HFFc6 (cell line): ENCODE measurements around the gene TENM4. TPM values are rescaled to one million over a fixed set of nuclear protein-coding genes. Genes with fewer than 3 reads are reported as not detected.

Experiments
- DNase-seq: peaks from one replicate; pipeline ENCODE4 v3.0.0-alpha.2; 2018
- H3K27ac Mint-ChIP-seq: 2 replicates; pipeline ENCODE4 v1.8.0; 2020; ENCODE audit warnings: mild to moderate bottlenecking, mixed read lengths
- H3K27me3 Mint-ChIP-seq: 2 replicates; pipeline ENCODE4 v1.8.0; 2021; ENCODE audit warnings: mild to moderate bottlenecking, moderate library complexity, mixed read lengths; ENCODE audit not compliant: insufficient read depth
- H3K36me3 Mint-ChIP-seq: 2 replicates; pipeline ENCODE4 v1.8.0; 2021; ENCODE audit warnings: low read depth, mixed read lengths
- H3K4me1 Mint-ChIP-seq: 2 replicates; pipeline ENCODE4 v1.8.0; 2020; ENCODE audit warnings: low read depth, mixed read lengths
- H3K4me3 Mint-ChIP-seq: 2 replicates; pipeline ENCODE4 v1.8.0; 2020; ENCODE audit warnings: mild to moderate bottlenecking, moderate library complexity, mixed read lengths
- H3K9me3 Mint-ChIP-seq: 2 replicates; pipeline ENCODE4 v1.8.0; 2020; ENCODE audit warnings: mild to moderate bottlenecking, mixed read lengths
- total RNA-seq, 6 experiments: library from RNA; stranded (reverse); fragmentation: NEBNext Ultra II Directional; extraction: Animal tissue kit (Norgen Biotek cat#: 25700); gene quantifications; 2 replicates in 1 of 6; 3 replicates in 5 of 6; pipeline ENCODE4 v1.2.3, GENCODE V29; 2021
- TF ChIP-seq, protein P1 (sequence below): fragments of 200-600 bp; sonication (generic); IDR thresholded peaks from 2 replicates; pipeline ENCODE4 v1.5.0; 2021; ENCODE audit warnings: antibody characterized with exemption, mild to moderate bottlenecking

Gene TENM4
- total RNA-seq, 6 experiments from 2014 or later = 20.9 to 45.5 (median 26.5) TPM

DNA sequence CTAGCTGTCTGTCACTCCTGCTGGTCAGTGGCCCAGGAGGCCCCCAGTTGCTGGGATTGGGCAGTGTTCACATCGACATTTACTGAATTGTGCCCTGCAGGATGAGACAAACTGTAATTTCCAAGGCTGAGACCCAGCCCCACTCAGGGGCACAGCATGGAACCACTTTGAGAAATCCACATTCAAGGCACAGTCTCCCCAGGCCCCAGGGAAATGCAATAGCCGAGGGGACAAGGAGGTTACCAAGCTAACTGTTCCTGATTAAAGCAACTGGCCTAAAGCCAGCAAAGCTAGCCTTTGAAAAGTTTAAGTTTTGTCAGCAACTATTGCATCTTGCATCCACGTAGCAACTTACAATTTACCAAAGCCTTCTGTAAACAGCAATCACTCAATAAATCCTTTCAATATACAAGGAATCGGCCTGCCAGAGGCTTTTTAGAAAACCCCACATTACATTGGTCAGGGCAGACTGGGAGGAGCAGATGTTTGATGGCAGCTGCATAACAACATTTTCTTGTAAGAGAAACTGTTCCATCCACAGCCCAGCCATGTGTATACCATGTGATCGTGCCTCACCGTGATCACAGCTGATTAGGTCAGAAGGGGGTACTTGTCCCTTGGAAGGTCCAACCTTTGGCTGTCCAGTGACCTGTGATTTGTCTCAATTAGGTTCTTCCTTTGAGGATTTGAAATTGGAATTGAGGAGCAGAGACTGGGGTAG, 103.9 kb downstream of the TENM4 start:
- TF ChIP-seq, protein P1, sequence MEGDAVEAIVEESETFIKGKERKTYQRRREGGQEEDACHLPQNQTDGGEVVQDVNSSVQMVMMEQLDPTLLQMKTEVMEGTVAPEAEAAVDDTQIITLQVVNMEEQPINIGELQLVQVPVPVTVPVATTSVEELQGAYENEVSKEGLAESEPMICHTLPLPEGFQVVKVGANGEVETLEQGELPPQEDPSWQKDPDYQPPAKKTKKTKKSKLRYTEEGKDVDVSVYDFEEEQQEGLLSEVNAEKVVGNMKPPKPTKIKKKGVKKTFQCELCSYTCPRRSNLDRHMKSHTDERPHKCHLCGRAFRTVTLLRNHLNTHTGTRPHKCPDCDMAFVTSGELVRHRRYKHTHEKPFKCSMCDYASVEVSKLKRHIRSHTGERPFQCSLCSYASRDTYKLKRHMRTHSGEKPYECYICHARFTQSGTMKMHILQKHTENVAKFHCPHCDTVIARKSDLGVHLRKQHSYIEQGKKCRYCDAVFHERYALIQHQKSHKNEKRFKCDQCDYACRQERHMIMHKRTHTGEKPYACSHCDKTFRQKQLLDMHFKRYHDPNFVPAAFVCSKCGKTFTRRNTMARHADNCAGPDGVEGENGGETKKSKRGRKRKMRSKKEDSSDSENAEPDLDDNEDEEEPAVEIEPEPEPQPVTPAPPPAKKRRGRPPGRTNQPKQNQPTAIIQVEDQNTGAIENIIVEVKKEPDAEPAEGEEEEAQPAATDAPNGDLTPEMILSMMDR = no peak
- no peaks in the 10 kb centered on the region; the same call in 1 of the 2 replicates for H3K27me3 Mint-ChIP-seq
- no peak overlapping the region for H3K4me3 Mint-ChIP-seq
- no peak for DNase-seq
- H3K4me1 Mint-ChIP-seq = no peaks in the 10 kb centered on the region
- no peaks in the 10 kb centered on the region for H3K9me3 Mint-ChIP-seq
- H3K27ac Mint-ChIP-seq = no peak overlapping the region
- H3K36me3 Mint-ChIP-seq = no peaks in the 10 kb centered on the region; the same call in none of the 2 replicates

DNA sequence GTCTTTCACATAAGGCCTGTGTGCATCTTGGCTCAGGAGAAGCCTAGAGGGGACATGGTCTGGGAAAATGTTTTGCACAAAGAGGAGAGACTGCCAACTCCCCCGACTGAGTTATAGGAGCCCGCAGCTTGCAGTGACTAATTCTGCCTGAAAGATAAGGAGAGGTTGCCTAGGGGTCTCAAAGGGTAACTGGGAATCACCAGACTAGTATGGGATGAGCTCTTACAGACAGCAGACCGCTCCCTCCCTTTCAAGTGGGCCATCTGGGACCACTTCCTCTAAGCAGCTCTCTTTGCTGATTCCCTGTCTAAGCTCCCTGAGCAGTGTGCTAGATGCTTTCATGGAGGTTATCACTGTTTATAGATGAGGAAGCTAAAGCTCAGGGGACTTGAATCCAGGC, 105.1 kb downstream of the TENM4 start:
- TF ChIP-seq, protein P1 = no peak
- no peaks in the 10 kb centered on the region; the same call in 1 of the 2 replicates for H3K36me3 Mint-ChIP-seq
- H3K27me3 Mint-ChIP-seq = no peaks in the 10 kb centered on the region
- no peaks in the 10 kb centered on the region; the same call in 1 of the 2 replicates for H3K4me1 Mint-ChIP-seq
- no peak for DNase-seq
- H3K27ac Mint-ChIP-seq = no peak overlapping the region
- H3K4me3 Mint-ChIP-seq = no peak overlapping the region
- H3K9me3 Mint-ChIP-seq = no peaks in the 10 kb centered on the region

DNA sequence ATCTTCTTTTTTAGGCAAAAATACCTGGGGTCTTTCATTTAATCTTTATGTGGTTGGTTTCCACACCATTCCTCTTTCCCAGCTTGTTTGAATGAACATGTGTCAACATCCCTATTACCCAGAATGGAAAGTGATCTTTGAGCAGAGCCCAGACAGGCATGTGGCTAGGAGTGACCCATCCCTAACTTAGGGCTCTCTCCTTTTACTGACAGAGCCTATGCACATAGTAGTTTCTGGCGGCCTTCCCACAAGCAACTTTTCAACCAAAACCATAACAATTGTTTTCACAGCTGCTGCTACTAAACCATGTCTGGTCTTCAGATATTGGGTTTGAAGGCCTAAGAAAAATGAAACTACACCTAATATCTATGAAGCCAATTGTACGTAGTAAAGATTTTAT, 107.5 kb downstream of the TENM4 start:
- Mint-ChIP-seq H3K36me3 (no peaks in the 10 kb centered on the region), H3K4me3 (no peak overlapping the region), H3K27ac (no peak overlapping the region), H3K27me3 (no peaks in the 10 kb centered on the region), H3K9me3 (no peaks in the 10 kb centered on the region), H3K4me1 (no peaks in the 10 kb centered on the region; the same call in 1 of the 2 replicates)
- no peak for DNase-seq
- TF ChIP-seq, protein P1 = no peak

DNA sequence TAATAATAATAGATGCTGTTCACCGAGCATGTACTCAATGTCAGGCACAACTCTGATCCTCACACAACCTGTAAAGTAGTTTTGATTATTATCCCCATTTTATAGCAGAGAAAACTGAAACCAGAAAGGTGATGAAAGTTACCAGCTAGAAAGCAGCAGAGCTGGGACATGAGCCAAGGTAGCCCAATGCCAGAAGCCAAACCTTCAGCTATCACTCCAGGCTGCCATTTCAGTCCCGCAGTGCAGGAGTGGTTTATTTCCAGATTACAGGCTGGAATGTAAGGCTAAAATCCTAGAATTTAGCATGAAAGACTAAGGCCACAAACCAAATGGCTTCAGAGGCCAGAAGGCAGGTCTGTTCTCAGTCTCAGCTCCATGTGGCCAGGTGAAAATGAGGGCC, 108.8 kb downstream of the TENM4 start:
- Mint-ChIP-seq H3K4me3 (no peak overlapping the region), H3K27me3 (no peaks in the 10 kb centered on the region), H3K36me3 (no peaks in the 10 kb centered on the region), H3K27ac (no peak overlapping the region), H3K4me1 (no peaks in the 10 kb centered on the region; the same call in 1 of the 2 replicates), H3K9me3 (no peaks in the 10 kb centered on the region)
- DNase-seq = no peak
- TF ChIP-seq, protein P1 = no peak

DNA sequence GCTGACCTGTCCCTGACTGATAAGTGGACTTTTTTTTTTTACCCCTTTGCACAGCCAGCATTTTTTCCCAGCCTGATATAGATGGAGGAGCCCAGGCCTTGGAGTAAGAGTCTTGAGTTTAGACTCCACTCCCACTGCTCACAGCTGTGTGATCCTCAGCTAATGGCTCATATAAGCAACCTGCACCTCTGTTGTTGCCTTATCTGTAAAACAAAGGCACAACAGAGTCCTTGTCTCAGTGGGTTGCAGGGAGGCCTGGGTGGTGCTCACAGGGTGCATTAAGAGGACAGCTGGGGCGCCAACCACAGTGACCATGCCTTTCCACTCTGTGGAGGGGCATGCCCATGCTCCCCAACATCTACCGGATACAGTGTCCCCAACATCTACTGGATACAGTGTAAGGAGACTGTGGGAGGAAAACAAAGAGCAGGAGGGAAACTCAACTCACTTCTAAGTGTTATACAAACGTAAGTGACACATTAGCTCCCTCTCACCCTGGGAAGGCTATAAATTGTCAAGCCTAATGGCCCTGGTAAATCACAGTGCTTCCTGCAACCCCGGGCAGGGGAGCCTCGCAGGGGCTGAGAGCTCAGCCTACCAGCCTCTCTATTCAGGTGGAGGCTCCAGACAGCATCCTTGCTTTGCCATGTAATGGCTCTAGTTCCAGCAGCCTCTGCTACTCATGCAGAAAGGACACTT, 109.5 kb downstream of the TENM4 start:
- Mint-ChIP-seq H3K9me3 (no peaks in the 10 kb centered on the region), H3K27ac (no peak overlapping the region)

More for the DNA sequence above, 109.5 kb downstream of the TENM4 start:
- Mint-ChIP-seq H3K27me3 (no peaks in the 10 kb centered on the region), H3K36me3 (no peaks in the 10 kb centered on the region), H3K4me1 (no peaks in the 10 kb centered on the region; the same call in 1 of the 2 replicates), H3K4me3 (no peak overlapping the region)
- TF ChIP-seq, protein P1 = no peak
- no peak for DNase-seq
